Activated naive CD8-positive, alpha-beta T cell treated with anti-CD3 and anti-CD28 coated beads, Interleukin-2, amount 50 U/mL, for 16 hours (primary cell): ENCODE data around the gene GRM1.

Experiments used
- DNase-seq: peaks from one replicate; pipeline ENCODE4 v3.0.0-alpha.2; 2020; ENCODE audit warnings: low read depth, low spot score

Gene GRM1

GRCh38 chr6:146456886-146457285, 428.0 kb downstream of the GRM1 start:
- no peak for DNase-seq

GRCh38 chr6:146460941-146461340, 432.1 kb downstream of the GRM1 start:
- no peak for DNase-seq

GRCh38 chr6:146470091-146470770, 441.4 kb downstream of the GRM1 start:
- DNase-seq, result no peak

GRCh38 chr6:146472918-146473317, 444.1 kb downstream of the GRM1 start:
- DNase-seq, result no peak

GRCh38 chr6:146481527-146481926, 452.7 kb downstream of the GRM1 start:
- no peak for DNase-seq

GRCh38 chr6:146484411-146484810, 455.5 kb downstream of the GRM1 start:
- DNase-seq, result no peak
